GM19438 (cell line): ENCODE data around the gene OR6Q1.
"Not testable (repeated sequence)": the region's sequence is repeated elsewhere in the genome, so short reads cannot be mapped to it uniquely, and the experiment has no call there.

Experiments used
- ATAC-seq: cut with Tn5 transposase; IDR thresholded peaks from one replicate; pipeline ENCODE4 v1.9.1; 2021; ENCODE audit warnings: low read depth; ENCODE audit not compliant: unreplicated experiment

OR6Q1 gene, protein sequence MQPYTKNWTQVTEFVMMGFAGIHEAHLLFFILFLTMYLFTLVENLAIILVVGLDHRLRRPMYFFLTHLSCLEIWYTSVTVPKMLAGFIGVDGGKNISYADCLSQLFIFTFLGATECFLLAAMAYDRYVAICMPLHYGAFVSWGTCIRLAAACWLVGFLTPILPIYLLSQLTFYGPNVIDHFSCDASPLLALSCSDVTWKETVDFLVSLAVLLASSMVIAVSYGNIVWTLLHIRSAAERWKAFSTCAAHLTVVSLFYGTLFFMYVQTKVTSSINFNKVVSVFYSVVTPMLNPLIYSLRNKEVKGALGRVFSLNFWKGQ

DNA sequence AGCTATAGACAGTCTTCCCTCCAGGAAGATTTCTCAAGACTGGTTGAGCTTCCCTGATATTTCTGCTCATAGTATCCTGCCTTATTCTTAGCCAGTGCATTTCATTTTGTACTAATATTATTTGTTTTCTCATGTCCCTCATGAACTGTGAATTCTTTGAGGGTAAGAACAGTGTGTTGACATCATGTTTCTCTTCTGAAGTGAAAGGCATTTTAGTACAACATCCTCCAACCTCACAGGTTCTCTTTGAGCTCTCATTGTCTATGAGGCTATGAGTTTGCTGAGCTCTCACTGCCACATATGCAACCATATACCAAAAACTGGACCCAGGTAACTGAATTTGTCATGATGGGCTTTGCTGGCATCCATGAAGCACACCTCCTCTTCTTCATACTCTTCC, at the start of gene OR6Q1:
Gene OR6Q1 (plus strand): TSS at position 301 of the 400 bp plus-strand sequence. CDS start 0 bp downstream, at position 301.
- no peak for ATAC-seq

DNA sequence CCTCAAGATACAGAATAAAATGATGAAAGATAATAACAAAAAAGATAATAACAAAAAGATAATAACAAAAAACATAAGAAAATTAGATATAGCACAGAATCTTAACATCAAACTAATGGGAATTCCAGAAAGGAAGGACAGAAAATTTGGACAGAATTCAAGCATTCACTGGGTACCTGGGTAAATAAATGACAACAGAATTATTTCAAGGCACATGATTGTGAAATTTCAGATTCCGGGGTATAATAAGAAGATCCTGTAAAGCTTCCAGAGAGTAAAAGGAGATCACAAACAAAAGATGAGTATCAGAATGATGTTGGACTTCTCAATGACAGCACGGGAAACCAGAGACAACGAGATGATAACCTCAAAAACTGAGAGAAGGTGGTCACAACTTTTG, 49.2 kb upstream of the OR6Q1 start:
- no peak for ATAC-seq

DNA sequence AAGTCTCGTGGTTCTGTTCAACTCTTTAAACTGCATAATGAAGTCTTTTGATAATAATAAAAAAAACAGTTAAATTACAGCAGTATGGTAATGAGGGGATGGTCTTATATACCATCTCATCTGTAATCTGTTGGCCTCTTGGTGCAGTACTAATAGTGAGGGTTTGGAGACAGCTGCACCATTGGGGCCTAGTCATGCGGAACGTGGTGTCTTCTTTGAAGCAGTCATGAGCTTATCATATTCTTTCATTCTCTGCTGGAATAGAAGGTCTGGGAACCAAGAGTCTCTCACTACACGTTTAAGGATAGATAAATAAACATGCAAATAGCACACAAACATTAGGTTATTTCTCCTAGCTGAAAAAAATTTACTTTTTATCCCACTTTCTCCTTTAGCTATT, 48.0 kb upstream of the OR6Q1 start:
- ATAC-seq: no peak

DNA sequence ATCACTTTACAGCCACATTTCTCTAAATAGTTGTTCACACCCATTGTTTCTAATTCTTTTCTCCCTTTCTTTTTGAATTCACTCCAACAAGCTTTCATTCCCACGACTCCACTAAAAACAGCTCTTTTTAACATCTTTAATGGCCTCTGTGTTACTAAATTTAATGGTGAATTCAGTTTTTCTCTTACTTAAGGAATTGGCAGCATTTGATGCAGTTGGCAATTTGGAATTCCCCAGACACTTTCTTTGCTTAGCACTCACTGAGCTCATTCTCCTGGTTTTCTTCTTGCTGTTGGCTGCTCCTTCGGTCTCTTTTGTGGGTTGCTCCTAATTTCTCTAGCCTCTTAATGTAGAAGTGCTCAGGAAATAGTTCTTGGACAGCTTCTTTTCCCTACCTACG, 47.6 kb upstream of the OR6Q1 start:
- no peak for ATAC-seq

DNA sequence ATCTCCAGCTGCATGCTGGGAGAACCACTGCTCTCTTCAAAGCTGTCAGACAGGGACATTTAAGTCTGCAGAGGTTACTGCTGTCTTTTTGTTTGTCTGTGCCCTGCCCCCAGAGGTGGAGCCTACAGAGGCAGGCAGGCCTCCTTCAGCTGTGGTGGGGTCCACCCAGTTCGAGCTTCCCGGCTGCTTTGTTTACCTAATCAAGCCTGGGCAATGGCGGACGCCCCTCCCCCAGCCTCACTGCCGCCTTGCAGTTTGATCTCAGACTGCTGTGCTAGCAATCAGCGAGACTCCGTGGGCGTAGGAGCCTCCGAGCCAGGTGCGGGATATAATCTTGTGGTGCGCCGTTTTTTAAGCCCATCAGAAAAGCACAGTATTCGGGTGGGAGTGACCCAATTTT, 31.2 kb upstream of the OR6Q1 start:
- not testable (repeated sequence) for ATAC-seq

- ATAC-seq: not testable (repeated sequence)
These were observed 30.7 kb upstream of the OR6Q1 start for GRCh38 chr11:58000021-58000420.

GRCh38 chr11:58000699-58001098, 30.1 kb upstream of the OR6Q1 start:
- ATAC-seq: no peak

DNA sequence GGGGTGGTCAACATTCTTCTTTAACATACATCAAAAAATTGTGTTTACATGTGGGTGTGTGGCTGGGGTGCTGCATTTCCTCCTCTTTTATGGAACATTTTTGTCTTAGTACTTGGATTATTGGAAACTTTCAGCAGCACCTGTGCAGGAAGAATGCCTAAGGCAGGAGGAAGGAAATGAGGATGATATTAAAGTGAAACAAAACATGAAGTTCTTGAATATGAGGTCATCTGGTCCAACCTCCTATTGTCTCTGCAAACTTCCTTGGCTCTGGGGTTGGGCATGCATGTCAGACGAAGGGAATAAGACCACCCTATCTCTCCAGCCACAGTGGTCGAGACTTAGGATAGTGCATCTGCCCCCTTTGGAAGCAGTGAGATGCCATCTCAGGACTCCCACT, 27.7 kb upstream of the OR6Q1 start:
- no peak for ATAC-seq

DNA sequence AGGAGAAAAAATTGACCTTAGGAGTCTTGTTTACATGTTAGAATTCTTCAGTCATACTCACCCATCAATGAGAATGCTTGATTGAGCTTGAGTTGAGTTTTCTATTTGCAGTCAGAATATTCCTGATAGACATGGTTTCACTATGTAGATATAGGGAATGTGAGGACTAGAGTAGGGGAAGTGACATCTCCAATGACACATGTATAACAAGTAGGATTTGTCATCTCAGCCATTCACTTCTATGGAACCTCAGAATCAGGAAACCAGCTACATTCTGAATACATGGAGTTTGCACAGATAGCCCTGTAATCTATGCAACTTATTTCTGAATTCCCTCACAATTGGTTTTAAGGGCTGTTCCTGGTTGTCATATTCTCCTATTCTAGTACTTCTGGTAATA, 27.2 kb upstream of the OR6Q1 start:
- ATAC-seq: no peak

- no peak for ATAC-seq
These were observed 26.1 kb upstream of the OR6Q1 start for GRCh38 chr11:58004664-58005063.

- no peak for ATAC-seq
These were observed 23.8 kb upstream of the OR6Q1 start for GRCh38 chr11:58006940-58007339.

DNA sequence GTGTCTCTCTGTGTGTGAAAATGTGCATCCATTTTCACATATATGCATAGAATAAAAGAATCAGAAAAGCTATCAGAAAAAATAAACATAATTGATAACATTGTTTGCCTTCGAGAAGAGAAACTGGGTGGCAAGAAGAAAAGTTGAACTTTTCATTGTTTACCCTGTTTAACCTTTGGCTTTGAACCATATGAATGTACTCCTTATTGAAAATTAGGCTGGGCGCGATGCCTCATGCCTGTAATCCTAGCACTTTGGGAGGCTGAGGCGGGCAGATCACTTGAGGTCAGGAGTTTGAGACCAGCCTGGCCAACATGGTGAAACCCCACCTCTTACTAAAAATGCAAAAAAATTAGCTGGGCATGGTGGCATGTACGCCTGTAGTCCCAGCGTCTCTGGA, 19.0 kb upstream of the OR6Q1 start:
- ATAC-seq: no peak

GRCh38 chr11:58023435-58023931, 7.3 kb upstream of the OR6Q1 start, which contains the start of gene OR9Q1:
Gene OR9Q1, plus strand, starts transcription at chr11:58023881. Its CDS starts 155,564 bp downstream, at chr11:58179445.
- no peak for ATAC-seq

GRCh38 chr11:58024601-58025091, 6.1 kb upstream of the OR6Q1 start:
- no peak for ATAC-seq

- ATAC-seq: no peak
These were observed 3.4 kb upstream of the OR6Q1 start for GRCh38 chr11:58027341-58027740.

GRCh38 chr11:58028687-58029411, 1.9 kb upstream of the OR6Q1 start:
- ATAC-seq: no peak

DNA sequence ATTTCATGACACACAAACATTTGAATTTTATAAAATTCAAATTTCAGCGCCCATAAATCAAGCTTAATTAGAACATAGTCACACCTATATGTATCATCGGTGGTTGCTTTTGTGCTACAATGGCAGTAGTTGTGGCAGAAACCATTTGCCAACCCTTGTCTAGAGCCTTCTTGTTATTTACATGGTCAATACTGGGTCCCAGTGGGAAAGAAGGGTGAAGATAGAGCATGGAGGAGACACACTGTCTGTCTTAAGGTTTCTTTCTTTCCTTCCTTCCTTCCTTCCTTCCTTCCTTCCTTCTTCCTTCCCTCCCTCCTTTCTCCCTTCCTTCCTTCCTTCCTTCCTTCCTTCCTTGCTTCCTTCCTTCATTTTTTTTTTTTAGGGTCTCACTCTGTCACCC, 3.7 kb downstream of the OR6Q1 start:
- no peak for ATAC-seq

- no peak for ATAC-seq
These were observed 8.8 kb downstream of the OR6Q1 start for GRCh38 chr11:58039589-58039988.

- ATAC-seq: no peak
These were observed 12.6 kb downstream of the OR6Q1 start for GRCh38 chr11:58043379-58043778.

GRCh38 chr11:58046231-58046630, 15.5 kb downstream of the OR6Q1 start:
- no peak for ATAC-seq

GRCh38 chr11:58047818-58048217, 17.1 kb downstream of the OR6Q1 start:
- ATAC-seq: no peak
